Heart left ventricle (tissue), 16 donors: Measurements from ENCODE around the gene YPEL2. TPM values are rescaled to one million over a fixed set of nuclear protein-coding genes. Genes with fewer than 3 reads are reported as not detected.

Source experiments
- ATAC-seq, 4 donors: fragments of 200-7000 bp; cut with Tn5 transposase; one replicate each; pipeline ENCODE4 v1.9.1; 2020 to 2022; ENCODE audit warnings: moderate library complexity in 4 of 4, mild to moderate bottlenecking in 3 of 4, moderate number of reproducible peaks in 1 of 4
- DNase-seq, 5 donors: peaks; one replicate each; pipeline ENCODE4 v3.0.0-alpha.2; 2020
- H3K27ac ChIP-seq, 12 donors: fragments of 200-600 bp; sonication (generic) in 4 of 12; one replicate each; pipeline versions ENCODE4 v1.5.0 to v1.8.0; 2016 to 2022; ENCODE audit warnings: mild to moderate bottlenecking in 2 of 12
- H3K27me3 ChIP-seq, 9 donors: fragments of 200-600 bp; sonication (generic) in 2 of 9; one replicate each; pipeline versions ENCODE4 v1.5.1 to v1.8.0; 2016 to 2022; ENCODE audit warnings: mild to moderate bottlenecking in 3 of 9
- H3K36me3 ChIP-seq, 9 donors: fragments of 200-600 bp; sonication (generic) in 2 of 9; one replicate each; pipeline versions ENCODE4 v1.5.0 to v1.8.0; 2018 to 2022; ENCODE audit warnings: mild to moderate bottlenecking in 2 of 9
- H3K4me1 ChIP-seq, 12 donors: fragments of 200-600 bp; sonication (generic) in 4 of 12; one replicate each; pipeline versions ENCODE4 v1.5.0 to v1.8.0; 2016 to 2022; ENCODE audit warnings: mild to moderate bottlenecking in 3 of 12
- H3K4me3 ChIP-seq, 12 donors: fragments of 200-600 bp; sonication (generic) in 4 of 12; one replicate each; pipeline versions ENCODE4 v1.5.0 to v1.8.0; 2017 to 2022; ENCODE audit warnings: mild to moderate bottlenecking in 9 of 12, moderate library complexity in 4 of 12
- H3K9me3 ChIP-seq, 12 donors: fragments of 200-600 bp; sonication (generic) in 4 of 12; one replicate each; pipeline versions ENCODE4 v1.5.0 to v1.8.0; 2016 to 2022; ENCODE audit warnings: mild to moderate bottlenecking in 1 of 12
- CTCF ChIP-seq, 12 donors: fragments of 200-600 bp; sonication (generic) in 4 of 12; IDR thresholded peaks; one replicate each; pipeline versions ENCODE4 v1.5.0 to v1.8.0; 2018 to 2022; ENCODE audit warnings: antibody characterized with exemption in 12 of 12, mild to moderate bottlenecking in 5 of 12
- POLR2A ChIP-seq, 2 donors: fragments of 450-650 bp; IDR thresholded peaks; one replicate each; pipeline ENCODE4 v1.6.1; 2017; ENCODE audit warnings: antibody characterized with exemption in 2 of 2, mild to moderate bottlenecking in 2 of 2, moderate library complexity in 2 of 2
- WGBS, 4 donors: extraction: QIAGEN DNeasy Blood & Tissue Kit in 2 of 4; methylation state at CpG; one replicate each; pipeline versions ENCODE4 v1.1.5 to v1.1.7; 2013 to 2018; 5-methylcytosine and 5-hydroxymethylcytosine counted together
- intact Hi-C, 10 donors: fragments of 100-400 bp; cut with DNase I; formaldehyde crosslinking; loops; one replicate each; pipeline versions ENCODE4 v1.11.1 to v1.14.2; 2022
- polyA plus RNA-seq, 2 donors: library from polyadenylated mRNA; stranded (reverse); fragments of 200-250 nt; gene quantifications; one replicate each; pipeline ENCODE4 v1.2.3, GENCODE V29; 2013
- total RNA-seq, 9 donors: library from RNA; depleted of rRNA in 2 of 9; stranded (reverse); fragments of >200 nt in 2 of 9; fragmentation: NEBNext Ultra II Directional in 3 of 9; extraction: Animal tissue kit (Norgen Biotek cat#: 25700) in 3 of 9; gene quantifications; one replicate each; pipeline versions ENCODE4 v1.1.0 to v1.2.4, GENCODE V29; 2016 to 2023
- donor health status: ischemic (EF 13 %, LVEDD 7.1; RV severe dilation, severe dysfunction).
- donor health status: healthy with polysubstance abuse.
- donor health status: DM: no; HTN: yes; CAD: no.
- donor health status: DM: no; HTN: no; CAD: no.
- donor health status: ischemic (EF 25% LVEDD 6.9; RV normal size, moderate dysfunction).
- donor health status: ischemic (EF 25% LVEDD 5.7; RV mildly dilated, moderate dysfunction).
- donor health status: healthy.
- donor health status: DM: yes; HTN: yes; CAD: no.
- donor health status: ischemic (EF 35%, LVEDD 5.7; RV mildly dilated, moderate dysfunction).
- donor health status: nonischemic (EF 11% LVEDD 7.7; RV severe dilation, severe dysfunction).
- donor health status: DM: yes; HTN: yes; CAD: no.
- donor health status: PGD.
- donor health status: ischemic (EF 29% LVEDD 5.4; RV normal size, mild dysfunction).
- donor health status: nonischemic (EF 23%, LVEDD 6.1; RV moderate dilation, normal function).

The YPEL2 gene
- total and polyA plus RNA-seq, 11 donors, result 11.6 to 65.5 (median 33.9) TPM

GRCh38 chr17:59366040-59366757, 34.7 kb downstream of the YPEL2 start:
- Histone ChIP-seq H3K27ac (peak overlapping the region; percentile 80 to 99 (median 94)), H3K9me3 (no peaks in the 10 kb centered on the region), H3K27me3 (no peaks in the 10 kb centered on the region), H3K4me3 (peak overlapping the region in 4 of 12 donors; percentile 1 to 9 (median 4)), H3K36me3 (peaks cover 0 to 11% (median 0%) of the 10 kb centered on the region in 9 donors), H3K4me1 (peaks cover 48 to 100% (median 99%) of the 10 kb centered on the region in 12 donors)
- intact Hi-C loops, result loop anchor here in 7 of 10 donors (5.0 kb wide), 3 partner anchors 34 to 71 kb away; partner anchors contain the start of gene YPEL2 (in 6 of the 7)
- TF ChIP-seq POLR2A (IDR thresholded peaks at IDR 0.05) (peak in 1 of 2 donors; percentile 26), CTCF (IDR thresholded peaks at IDR 0.05) (peak in 3 of 12 donors; percentile 15 to 40 (median 22))
- ATAC-seq (peak in 3 of 4 donors; percentile 4 to 27 (median 7)), DNase-seq (no peak)
- 7 to 22% (median 14%) methylated on average over 10 of the region's 10 CpGs for WGBS, 4 donors

- H3K36me3 ChIP-seq, result peaks cover 0 to 11% (median 0%) of the 10 kb centered on the region in 9 donors
- H3K9me3 ChIP-seq, result no peaks in the 10 kb centered on the region
- H3K27me3 ChIP-seq, result no peaks in the 10 kb centered on the region
- peak overlapping the region in 4 of 12 donors; percentile 1 to 9 (median 6) for H3K4me3 ChIP-seq
- ATAC-seq, result peak; percentile 69 to 84 (median 73)
- 6 to 17% (median 14%) methylated on average over 8 of the region's 8 CpGs for WGBS, 4 donors
- intact Hi-C loops, result loop anchor here in 7 of 10 donors (1.0 to 5.0 kb wide), 4 partner anchors 35 to 73 kb away; partner anchors contain the start of gene YPEL2 (in 6 of the 7)
- peak overlapping the region; percentile 80 to 99 (median 94) for H3K27ac ChIP-seq
- DNase-seq, result peak in 4 of 5 donors; percentile 55 to 70 (median 59)
- peaks cover 48 to 100% (median 99%) of the 10 kb centered on the region in 12 donors for H3K4me1 ChIP-seq
- TF ChIP-seq POLR2A (IDR thresholded peaks at IDR 0.05), result no peak
- TF ChIP-seq CTCF (IDR thresholded peaks at IDR 0.05), result no peak
These were observed 35.6 kb downstream of the YPEL2 start for GRCh38 chr17:59366773-59367656.

- TF ChIP-seq POLR2A (IDR thresholded peaks at IDR 0.05) (no peak), CTCF (IDR thresholded peaks at IDR 0.05) (no peak)
- no peak overlapping the region for H3K4me3 ChIP-seq
- 49 to 61% (median 52%) methylated on average over 1 of the region's 1 CpG for WGBS, 4 donors
- no peak for ATAC-seq
- peak overlapping the region; percentile 89 to 99 (median 94) for H3K27ac ChIP-seq
- H3K36me3 ChIP-seq, result peaks cover 0 to 11% (median 0%) of the 10 kb centered on the region in 9 donors
- peaks cover 44 to 100% (median 98%) of the 10 kb centered on the region in 12 donors for H3K4me1 ChIP-seq
- H3K27me3 ChIP-seq, result no peaks in the 10 kb centered on the region
- intact Hi-C loops, result loop anchor here in 8 of 10 donors (1.0 to 5.0 kb wide), 5 partner anchors 35 to 73 kb away; partner anchors contain the start of gene YPEL2 (in 6 of the 8)
- DNase-seq, result no peak
- H3K9me3 ChIP-seq, result no peaks in the 10 kb centered on the region
These were observed 36.2 kb downstream of the YPEL2 start for GRCh38 chr17:59367657-59368045.
